ENCODE measurements around the gene MRPL12. TPM values are rescaled to one million over a fixed set of nuclear protein-coding genes. Genes with fewer than 3 reads are reported as not detected.

MRPL12 gene
- total RNA-seq, 1 donor from 2014 or later, result 48.6 TPM

- no peak for DNase-seq (ENCODE audit: low spot score)
Observed at GRCh38 chr17:81701288-81702071, 1.7 kb upstream of the MRPL12 start.

GRCh38 chr17:81703747-81704654 lies 834 bp downstream of the MRPL12 start:
- no peak for DNase-seq (ENCODE audit: low spot score)

- DNase-seq (ENCODE audit: low spot score), result no peak
Observed at GRCh38 chr17:81705518-81706231, 2.5 kb downstream of the MRPL12 start.

- no peak for DNase-seq (ENCODE audit: low spot score)
Observed at GRCh38 chr17:81706232-81706611, 3.1 kb downstream of the MRPL12 start.

- no peak for DNase-seq (ENCODE audit: low spot score)
Observed at GRCh38 chr17:81706757-81707624, 3.8 kb downstream of the MRPL12 start.

GRCh38 chr17:81707725-81708646 lies 4.8 kb downstream of the MRPL12 start:
- DNase-seq (ENCODE audit: low spot score), result no peak

GRCh38 chr17:81708739-81709185 lies 5.6 kb downstream of the MRPL12 start:
- no peak for DNase-seq (ENCODE audit: low spot score)

- no peak for DNase-seq (ENCODE audit: low spot score)
Observed at GRCh38 chr17:81710514-81711308, 7.5 kb downstream of the MRPL12 start.

GRCh38 chr17:81711814-81712467 lies 8.8 kb downstream of the MRPL12 start, which contains the start of gene SLC25A10:
SLC25A10 (plus strand) TSS chr17:81712284; CDS start chr17:81712427, 143 bp downstream.
- DNase-seq (ENCODE audit: low spot score), result peak; percentile 77

GRCh38 chr17:81712468-81713003 lies 9.4 kb downstream of the MRPL12 start:
- no peak for DNase-seq (ENCODE audit: low spot score)

GRCh38 chr17:81713004-81713555 lies 9.9 kb downstream of the MRPL12 start:
- no peak for DNase-seq (ENCODE audit: low spot score)

- DNase-seq (ENCODE audit: low spot score), result no peak
Observed at GRCh38 chr17:81713556-81714411, 10.6 kb downstream of the MRPL12 start.

GRCh38 chr17:81714412-81715106 lies 11.4 kb downstream of the MRPL12 start:
- no peak for DNase-seq (ENCODE audit: low spot score)

GRCh38 chr17:81715107-81715871 lies 12.1 kb downstream of the MRPL12 start:
- DNase-seq (ENCODE audit: low spot score), result no peak

GRCh38 chr17:81715872-81716673 lies 12.9 kb downstream of the MRPL12 start:
- DNase-seq (ENCODE audit: low spot score), result no peak

Data from mucosa of gallbladder (tissue), 1 donor.